ENCODE data around the gene NAPSA. TPM values are rescaled to one million over a fixed set of nuclear protein-coding genes. Genes with fewer than 3 reads are reported as not detected.
A peak's percentile ranks its signal among the peaks of the same experiment; 100 is the strongest.

NAPSA gene
- total and polyA plus RNA-seq, 9 of the 15 experiments (the other 6 are each of a cell fraction or from before 2014, with no cell fraction given): 0.25 to 1.9 (median 0.69) TPM

- TF ChIP-seq ZNF589 (CRISPR knock-in tag; IDR thresholded peaks at IDR 0.05; ENCODE audit: low read depth) (0 out of 2 replicates have a peak, but pooled peaks have one; percentile 25), RBFOX2 (IDR thresholded peaks at IDR 0.05; ENCODE audit: low read depth, low read length) (peak; percentile 45), REST (IDR thresholded peaks at IDR 0.05; ENCODE audit: borderline replicate concordance) (peak; percentile 14; the same call in 1 of the 2 replicates), REST (CRISPR knock-in tag; IDR thresholded peaks at IDR 0.05; ENCODE audit: low read depth) (0 out of 2 replicates have a peak, but pooled peaks have one; percentile 61), RCOR1 (IDR thresholded peaks at IDR 0.05; ENCODE audit: borderline replicate concordance in 1 of 2, low read depth in 2 of 2, low read length in 2 of 2) (0 out of 4 replicates have a peak, but pooled peaks of 1 of the 2 experiments have one; percentile 4), ZNF639 (CRISPR knock-in tag; conservative IDR thresholded peaks at IDR 0.05 in 1 of 2, IDR thresholded peaks at IDR 0.05 in 1 of 2) (peak in 1 of 2 experiments; percentile 74; a peak in 1 of 4 replicates), RHOXF2B (CRISPR knock-in tag; conservative IDR thresholded peaks at IDR 0.05) (no peak), ZFPM2 (CRISPR knock-in tag; IDR thresholded peaks at IDR 0.05) (no peak), RAD21 (CRISPR knock-in tag; conservative IDR thresholded peaks at IDR 0.05 in 1 of 2, IDR thresholded peaks at IDR 0.05 in 1 of 2) (peak in 1 of 2 experiments; percentile 45; a peak in 2 of 4 replicates), MAZ (CRISPR knock-in tag; conservative IDR thresholded peaks at IDR 0.05 in 1 of 2, IDR thresholded peaks at IDR 0.05 in 1 of 2) (0 out of 4 replicates have a peak, but pooled peaks of 1 of the 2 experiments have one; percentile 29), PHF8 (IDR thresholded peaks at IDR 0.05; ENCODE audit: borderline replicate concordance, low read length) (peak; percentile 23; the same call in 1 of the 2 replicates), ZKSCAN1 (IDR thresholded peaks at IDR 0.05; ENCODE audit: low read depth, low read length) (0 out of 2 replicates have a peak, but pooled peaks have one; percentile 12), ZNF124 (CRISPR knock-in tag; IDR thresholded peaks at IDR 0.05) (no peak), CTCFL (IDR thresholded peaks at IDR 0.05; ENCODE audit: borderline replicate concordance, insufficient read depth, low read depth, low read length, poor library complexity, severe bottlenecking) (peak; percentile 91)
Observed at GRCh38 chr19:50328224-50328872, 37.1 kb downstream of the NAPSA start (continued).

Data from K562 (cell line).